Liver (tissue), 9 donors: ENCODE measurements around the gene ARMC9. TPM values are rescaled to one million over a fixed set of nuclear protein-coding genes. Genes with fewer than 3 reads are reported as not detected.

Experiments used
- DNase-seq: peaks from one replicate; pipeline ENCODE4 v3.0.0-alpha.2; 2017; ENCODE audit warnings: low spot score
- H3K27ac ChIP-seq, 2 donors: one replicate each; pipeline ENCODE4 v1.7.0; 2013; ENCODE audit warnings: inconsistent platforms in 2 of 2, low read length in 2 of 2, control low read depth in 1 of 2, low read depth in 1 of 2, mild to moderate bottlenecking in 1 of 2
- H3K27me3 ChIP-seq, 4 donors: one replicate each; pipeline versions ENCODE4 v1.6.1 to v1.7.0; 2013; ENCODE audit warnings: low read length in 3 of 4, inconsistent platforms in 1 of 4, mild to moderate bottlenecking in 1 of 4, moderate library complexity in 1 of 4; ENCODE audit not compliant: control insufficient read depth in 4 of 4, insufficient read depth in 4 of 4
- H3K36me3 ChIP-seq, 4 donors: one replicate each; pipeline versions ENCODE4 v1.6.1 to v1.7.0; 2013; ENCODE audit warnings: low read length in 3 of 4, mild to moderate bottlenecking in 3 of 4, low read depth in 1 of 4, moderate library complexity in 1 of 4; ENCODE audit not compliant: control insufficient read depth in 4 of 4, insufficient read depth in 3 of 4
- H3K4me1 ChIP-seq, 4 donors: one replicate each; pipeline versions ENCODE4 v1.6.1 to v1.7.0; 2013; ENCODE audit warnings: low read length in 3 of 4, mild to moderate bottlenecking in 3 of 4, moderate library complexity in 1 of 4; ENCODE audit not compliant: control insufficient read depth in 4 of 4, insufficient read depth in 4 of 4
- H3K4me3 ChIP-seq, 3 donors: one replicate each; pipeline versions ENCODE4 v1.6.1 to v1.7.0; 2013; ENCODE audit warnings: low read length in 3 of 3, control low read depth in 1 of 3, low read depth in 1 of 3, mild to moderate bottlenecking in 1 of 3
- H3K9ac ChIP-seq, 2 donors: one replicate each; pipeline ENCODE4 v1.7.0; 2013; ENCODE audit warnings: low read length in 2 of 2, mild to moderate bottlenecking in 2 of 2, moderate library complexity in 2 of 2, control low read depth in 1 of 2, low read depth in 1 of 2
- H3K9me3 ChIP-seq, 4 donors: one replicate each; pipeline versions ENCODE4 v1.6.1 to v1.7.0; 2013; ENCODE audit warnings: low read length in 3 of 4; ENCODE audit not compliant: control insufficient read depth in 4 of 4
- EGR1 ChIP-seq, 2 donors: IDR thresholded peaks; 2 replicates each; pipeline ENCODE4 v1.6.1; 2016 to 2018; ENCODE audit warnings: antibody characterized with exemption in 2 of 2, low read depth in 2 of 2
- FOXA1 ChIP-seq: IDR thresholded peaks from 2 replicates; pipeline ENCODE4 v1.6.1; 2016; ENCODE audit warnings: antibody characterized with exemption
- FOXA2 ChIP-seq: IDR thresholded peaks from 2 replicates; pipeline ENCODE4 v1.6.1; 2016; ENCODE audit warnings: antibody characterized with exemption
- GABPA ChIP-seq, 2 donors: IDR thresholded peaks in 1 of 2; conservative IDR thresholded peaks in 1 of 2; 2 replicates each; pipeline ENCODE4 v1.6.1; 2016; ENCODE audit warnings: antibody characterized with exemption in 2 of 2, mild to moderate bottlenecking in 1 of 2, moderate library complexity in 1 of 2
- HNF4A ChIP-seq, 2 donors: conservative IDR thresholded peaks; 2 replicates each; pipeline ENCODE4 v1.6.1; 2016; ENCODE audit warnings: antibody characterized with exemption in 2 of 2, mild to moderate bottlenecking in 2 of 2
- HNF4G ChIP-seq: IDR thresholded peaks from 2 replicates; pipeline ENCODE4 v1.6.1; 2016; ENCODE audit warnings: antibody characterized with exemption
- JUND ChIP-seq, 2 donors: IDR thresholded peaks; 2 replicates each; pipeline ENCODE4 v1.6.1; 2016; ENCODE audit warnings: antibody characterized with exemption in 2 of 2
- NR2F2 ChIP-seq: IDR thresholded peaks from 2 replicates; pipeline ENCODE4 v1.6.1; 2016; ENCODE audit warnings: antibody characterized with exemption
- RAD21 ChIP-seq, 2 donors: IDR thresholded peaks; 2 replicates each; pipeline ENCODE4 v1.6.1; 2016; ENCODE audit warnings: antibody characterized with exemption in 2 of 2, mild to moderate bottlenecking in 2 of 2
- RXRA ChIP-seq, 2 donors: IDR thresholded peaks; 2 replicates each; pipeline ENCODE4 v1.6.1; 2017 to 2018; ENCODE audit warnings: antibody characterized with exemption in 2 of 2, mild to moderate bottlenecking in 1 of 2
- SP1 ChIP-seq: IDR thresholded peaks from 2 replicates; pipeline ENCODE4 v1.6.1; 2018; ENCODE audit warnings: antibody characterized with exemption, mild to moderate bottlenecking
- TAF1 ChIP-seq: conservative IDR thresholded peaks from 2 replicates; pipeline ENCODE4 v1.6.1; 2016; ENCODE audit warnings: antibody characterized with exemption, mild to moderate bottlenecking
- WGBS: extraction: QIAGEN DNeasy Blood & Tissue Kit; methylation state at CpG from one replicate; pipeline ENCODE4 v1.1.7; 2013; 5-methylcytosine and 5-hydroxymethylcytosine counted together
- polyA plus RNA-seq, 2 donors: library from polyadenylated mRNA; stranded (reverse) in 1 of 2; unstranded in 1 of 2; fragments of 200-250 nt in 1 of 2; fragments of >200 nt in 1 of 2; fragmentation: Nextera tagmentation in 1 of 2; extraction: Ambion mirVana in 1 of 2; gene quantifications; one replicate each; pipeline versions ENCODE4 v1.2.1 to v1.2.3, GENCODE V29; 2013 to 2015
- total RNA-seq, 2 donors: library from RNA; depleted of rRNA; stranded (reverse); fragments of >200 nt; gene quantifications; one replicate each; pipeline ENCODE4 v1.2.3, GENCODE V29; 2014
- TF ChIP-seq, protein P1 (sequence below): IDR thresholded peaks from 2 replicates; pipeline ENCODE4 v1.6.1; 2016; ENCODE audit warnings: antibody characterized with exemption
- TF ChIP-seq, protein P2 (sequence below): IDR thresholded peaks from 2 replicates; pipeline ENCODE4 v1.6.1; 2016; ENCODE audit warnings: antibody characterized with exemption
- TF ChIP-seq, protein P3 (sequence below): fragments of 150-350 bp; IDR thresholded peaks from 2 replicates; pipeline ENCODE4 v1.5.1; 2017; ENCODE audit warnings: improper control_type of control experiment, low read depth, low read length; ENCODE audit not compliant: missing input control
- TF ChIP-seq, protein P4 (sequence below): IDR thresholded peaks from 2 replicates; pipeline ENCODE4 v1.6.1; 2016; ENCODE audit warnings: antibody characterized with exemption, mild to moderate bottlenecking
- TF ChIP-seq, protein P5 (sequence below): IDR thresholded peaks from 2 replicates; pipeline ENCODE4 v1.6.1; 2016; ENCODE audit warnings: antibody characterized with exemption
- donor health status: healthy.
- donor health status: healthy.
- donor health status: healthy.
- donor health status: healthy.
- donor health status: healthy.

Gene ARMC9
- total and polyA plus RNA-seq, 4 donors = 1.1 to 2.3 (median 1.8) TPM

DNA sequence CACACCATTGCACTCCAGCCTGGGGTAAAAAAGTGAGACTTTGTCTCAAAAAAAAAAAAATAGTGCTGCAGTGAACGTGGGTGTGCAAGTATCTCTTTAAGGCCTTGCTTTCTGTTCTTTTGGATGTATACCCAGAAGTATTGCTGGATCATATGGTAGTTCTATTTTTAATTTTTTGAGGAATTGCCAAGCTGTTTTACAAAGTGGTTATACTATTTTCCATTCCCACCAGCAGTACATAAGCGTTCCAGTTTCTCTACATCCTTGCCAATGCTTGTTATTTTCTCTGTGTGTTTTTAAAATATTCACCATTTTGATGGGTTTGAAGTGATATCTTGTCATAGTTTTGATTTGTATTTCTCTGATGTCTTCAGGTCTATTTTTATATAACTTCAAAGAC is 13.1 kb downstream of the ARMC9 start:
- Histone ChIP-seq H3K4me1 (no peaks in the 10 kb centered on the region), H3K36me3 (peaks cover 0 to 2% (median under 1%) of the 10 kb centered on the region in 4 donors), H3K27me3 (no peaks in the 10 kb centered on the region), H3K27ac (no peak overlapping the region), H3K4me3 (no peak overlapping the region), H3K9ac (no peak overlapping the region), H3K9me3 (no peaks in the 10 kb centered on the region)
- DNase-seq = no peak
- TF ChIP-seq EGR1 (IDR thresholded peaks at IDR 0.05; ENCODE audit: low read depth in 2 of 2) = no peak
- no peak for TF ChIP-seq RXRA (IDR thresholded peaks at IDR 0.05)
- no peak for TF ChIP-seq FOXA2
- TF ChIP-seq, protein P1, sequence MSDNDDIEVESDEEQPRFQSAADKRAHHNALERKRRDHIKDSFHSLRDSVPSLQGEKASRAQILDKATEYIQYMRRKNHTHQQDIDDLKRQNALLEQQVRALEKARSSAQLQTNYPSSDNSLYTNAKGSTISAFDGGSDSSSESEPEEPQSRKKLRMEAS = no peak
- TF ChIP-seq TAF1 = no peak
- no peak for TF ChIP-seq JUND (IDR thresholded peaks at IDR 0.05)
- TF ChIP-seq, protein P2, sequence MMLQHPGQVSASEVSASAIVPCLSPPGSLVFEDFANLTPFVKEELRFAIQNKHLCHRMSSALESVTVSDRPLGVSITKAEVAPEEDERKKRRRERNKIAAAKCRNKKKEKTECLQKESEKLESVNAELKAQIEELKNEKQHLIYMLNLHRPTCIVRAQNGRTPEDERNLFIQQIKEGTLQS = no peak
- no peak for TF ChIP-seq HNF4A (conservative IDR thresholded peaks at IDR 0.05)
- TF ChIP-seq, protein P3, sequence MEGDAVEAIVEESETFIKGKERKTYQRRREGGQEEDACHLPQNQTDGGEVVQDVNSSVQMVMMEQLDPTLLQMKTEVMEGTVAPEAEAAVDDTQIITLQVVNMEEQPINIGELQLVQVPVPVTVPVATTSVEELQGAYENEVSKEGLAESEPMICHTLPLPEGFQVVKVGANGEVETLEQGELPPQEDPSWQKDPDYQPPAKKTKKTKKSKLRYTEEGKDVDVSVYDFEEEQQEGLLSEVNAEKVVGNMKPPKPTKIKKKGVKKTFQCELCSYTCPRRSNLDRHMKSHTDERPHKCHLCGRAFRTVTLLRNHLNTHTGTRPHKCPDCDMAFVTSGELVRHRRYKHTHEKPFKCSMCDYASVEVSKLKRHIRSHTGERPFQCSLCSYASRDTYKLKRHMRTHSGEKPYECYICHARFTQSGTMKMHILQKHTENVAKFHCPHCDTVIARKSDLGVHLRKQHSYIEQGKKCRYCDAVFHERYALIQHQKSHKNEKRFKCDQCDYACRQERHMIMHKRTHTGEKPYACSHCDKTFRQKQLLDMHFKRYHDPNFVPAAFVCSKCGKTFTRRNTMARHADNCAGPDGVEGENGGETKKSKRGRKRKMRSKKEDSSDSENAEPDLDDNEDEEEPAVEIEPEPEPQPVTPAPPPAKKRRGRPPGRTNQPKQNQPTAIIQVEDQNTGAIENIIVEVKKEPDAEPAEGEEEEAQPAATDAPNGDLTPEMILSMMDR = no peak
- no peak for TF ChIP-seq NR2F2
- TF ChIP-seq HNF4G = no peak
- TF ChIP-seq, protein P4, sequence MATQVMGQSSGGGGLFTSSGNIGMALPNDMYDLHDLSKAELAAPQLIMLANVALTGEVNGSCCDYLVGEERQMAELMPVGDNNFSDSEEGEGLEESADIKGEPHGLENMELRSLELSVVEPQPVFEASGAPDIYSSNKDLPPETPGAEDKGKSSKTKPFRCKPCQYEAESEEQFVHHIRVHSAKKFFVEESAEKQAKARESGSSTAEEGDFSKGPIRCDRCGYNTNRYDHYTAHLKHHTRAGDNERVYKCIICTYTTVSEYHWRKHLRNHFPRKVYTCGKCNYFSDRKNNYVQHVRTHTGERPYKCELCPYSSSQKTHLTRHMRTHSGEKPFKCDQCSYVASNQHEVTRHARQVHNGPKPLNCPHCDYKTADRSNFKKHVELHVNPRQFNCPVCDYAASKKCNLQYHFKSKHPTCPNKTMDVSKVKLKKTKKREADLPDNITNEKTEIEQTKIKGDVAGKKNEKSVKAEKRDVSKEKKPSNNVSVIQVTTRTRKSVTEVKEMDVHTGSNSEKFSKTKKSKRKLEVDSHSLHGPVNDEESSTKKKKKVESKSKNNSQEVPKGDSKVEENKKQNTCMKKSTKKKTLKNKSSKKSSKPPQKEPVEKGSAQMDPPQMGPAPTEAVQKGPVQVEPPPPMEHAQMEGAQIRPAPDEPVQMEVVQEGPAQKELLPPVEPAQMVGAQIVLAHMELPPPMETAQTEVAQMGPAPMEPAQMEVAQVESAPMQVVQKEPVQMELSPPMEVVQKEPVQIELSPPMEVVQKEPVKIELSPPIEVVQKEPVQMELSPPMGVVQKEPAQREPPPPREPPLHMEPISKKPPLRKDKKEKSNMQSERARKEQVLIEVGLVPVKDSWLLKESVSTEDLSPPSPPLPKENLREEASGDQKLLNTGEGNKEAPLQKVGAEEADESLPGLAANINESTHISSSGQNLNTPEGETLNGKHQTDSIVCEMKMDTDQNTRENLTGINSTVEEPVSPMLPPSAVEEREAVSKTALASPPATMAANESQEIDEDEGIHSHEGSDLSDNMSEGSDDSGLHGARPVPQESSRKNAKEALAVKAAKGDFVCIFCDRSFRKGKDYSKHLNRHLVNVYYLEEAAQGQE = no peak
- TF ChIP-seq GABPA (IDR thresholded peaks at IDR 0.05 in 1 of 2, conservative IDR thresholded peaks at IDR 0.05 in 1 of 2) = no peak
- TF ChIP-seq RAD21 (IDR thresholded peaks at IDR 0.05) = no peak
- TF ChIP-seq, protein P5, sequence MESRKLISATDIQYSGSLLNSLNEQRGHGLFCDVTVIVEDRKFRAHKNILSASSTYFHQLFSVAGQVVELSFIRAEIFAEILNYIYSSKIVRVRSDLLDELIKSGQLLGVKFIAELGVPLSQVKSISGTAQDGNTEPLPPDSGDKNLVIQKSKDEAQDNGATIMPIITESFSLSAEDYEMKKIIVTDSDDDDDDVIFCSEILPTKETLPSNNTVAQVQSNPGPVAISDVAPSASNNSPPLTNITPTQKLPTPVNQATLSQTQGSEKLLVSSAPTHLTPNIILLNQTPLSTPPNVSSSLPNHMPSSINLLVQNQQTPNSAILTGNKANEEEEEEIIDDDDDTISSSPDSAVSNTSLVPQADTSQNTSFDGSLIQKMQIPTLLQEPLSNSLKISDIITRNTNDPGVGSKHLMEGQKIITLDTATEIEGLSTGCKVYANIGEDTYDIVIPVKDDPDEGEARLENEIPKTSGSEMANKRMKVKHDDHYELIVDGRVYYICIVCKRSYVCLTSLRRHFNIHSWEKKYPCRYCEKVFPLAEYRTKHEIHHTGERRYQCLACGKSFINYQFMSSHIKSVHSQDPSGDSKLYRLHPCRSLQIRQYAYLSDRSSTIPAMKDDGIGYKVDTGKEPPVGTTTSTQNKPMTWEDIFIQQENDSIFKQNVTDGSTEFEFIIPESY = no peak
- no peak for TF ChIP-seq SP1
- WGBS = 86% methylated on average over 2 of the region's 2 CpGs

DNA sequence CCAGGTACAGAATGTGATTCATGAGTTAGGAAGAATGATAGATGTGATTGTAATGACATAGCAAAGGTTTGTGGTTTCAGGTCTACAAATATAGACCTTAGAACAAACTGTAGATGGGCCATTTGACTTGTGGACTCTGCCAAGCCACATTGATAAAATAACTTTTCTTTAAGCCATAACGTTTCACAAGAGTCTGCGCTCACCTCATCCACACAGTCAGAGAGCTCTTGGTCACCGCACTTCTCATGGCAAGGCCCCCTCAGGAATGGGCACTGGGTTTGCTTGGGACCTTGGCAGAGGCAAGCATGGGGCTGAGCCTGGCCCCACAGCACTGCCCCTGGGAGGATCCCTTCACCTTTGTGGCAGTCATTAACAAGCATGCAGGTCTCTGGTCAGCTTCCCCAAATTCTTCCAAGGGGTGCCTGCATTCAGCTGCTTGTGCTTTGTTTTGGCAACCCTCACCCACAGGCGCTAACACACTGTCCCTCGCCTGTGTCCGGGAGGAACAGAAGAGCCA is 14.0 kb downstream of the ARMC9 start:
- Histone ChIP-seq H3K27me3 (no peaks in the 10 kb centered on the region), H3K9me3 (no peaks in the 10 kb centered on the region), H3K4me1 (no peaks in the 10 kb centered on the region), H3K27ac (no peak overlapping the region), H3K4me3 (no peak overlapping the region), H3K9ac (no peak overlapping the region), H3K36me3 (peaks cover 0 to 2% (median under 1%) of the 10 kb centered on the region in 4 donors)
- 90% methylated on average over 6 of the region's 6 CpGs for WGBS
- no peak for TF ChIP-seq TAF1
- TF ChIP-seq FOXA1 = no peak
- TF ChIP-seq HNF4A (conservative IDR thresholded peaks at IDR 0.05) = no peak
- TF ChIP-seq RXRA (IDR thresholded peaks at IDR 0.05) = no peak
- TF ChIP-seq, protein P1 = no peak
- TF ChIP-seq, protein P5 = no peak
- no peak for TF ChIP-seq NR2F2
- no peak for DNase-seq
